ENCODE data around the gene DMRT3.
A peak's percentile ranks its signal among the peaks of the same experiment; 100 is the strongest.

The DMRT3 gene

GRCh38 chr9:970151-970996 lies 6.1 kb upstream of the DMRT3 start:
- H3K27me3 ChIP-seq (ENCODE audit: control insufficient read depth in 5 of 5, insufficient read depth in 4 of 5, low read length in 5 of 5): peaks cover 18 to 72% (median 58%) of the 10 kb centered on the region in 5 donors
- H3K27ac ChIP-seq (ENCODE audit: low read depth, low read length): no peak overlapping the region
- no peak overlapping the region for H3K9ac ChIP-seq (ENCODE audit: low read length in 5 of 5)
- no peak overlapping the region for H3K4me3 ChIP-seq (ENCODE audit: low read depth in 1 of 5, low read length in 5 of 5)
- H3K36me3 ChIP-seq (ENCODE audit: control insufficient read depth in 5 of 5, insufficient read depth in 5 of 5, low read length in 5 of 5): no peaks in the 10 kb centered on the region
- H3K4me1 ChIP-seq (ENCODE audit: control insufficient read depth in 5 of 5, insufficient read depth in 5 of 5, low read length in 5 of 5): peaks cover 0 to 48% (median 27%) of the 10 kb centered on the region in 5 donors
- no peaks in the 10 kb centered on the region for H3K9me3 ChIP-seq (ENCODE audit: control insufficient read depth in 5 of 5, low read length in 5 of 5)

GRCh38 chr9:971901-972500 lies 4.5 kb upstream of the DMRT3 start:
- Histone ChIP-seq H3K27me3 (ENCODE audit: control insufficient read depth in 5 of 5, insufficient read depth in 4 of 5, low read length in 5 of 5) (peaks cover 18 to 78% (median 63%) of the 10 kb centered on the region in 5 donors), H3K4me1 (ENCODE audit: control insufficient read depth in 5 of 5, insufficient read depth in 5 of 5, low read length in 5 of 5) (peaks cover 0 to 59% (median 34%) of the 10 kb centered on the region in 5 donors), H3K9ac (ENCODE audit: low read length in 5 of 5) (peak overlapping the region in 3 of 5 donors; percentile 11 to 71 (median 52))

GRCh38 chr9:972501-973294 lies 3.8 kb upstream of the DMRT3 start:
- peaks cover 0 to 65% (median 34%) of the 10 kb centered on the region in 5 donors for H3K4me1 ChIP-seq (ENCODE audit: control insufficient read depth in 5 of 5, insufficient read depth in 5 of 5, low read length in 5 of 5)
- H3K9ac ChIP-seq (ENCODE audit: low read length in 5 of 5): peak overlapping the region in 2 of 5 donors; percentile 52 to 71
- no peak overlapping the region for H3K27ac ChIP-seq (ENCODE audit: low read depth, low read length)
- H3K9me3 ChIP-seq (ENCODE audit: control insufficient read depth in 5 of 5, low read length in 5 of 5): no peaks in the 10 kb centered on the region
- H3K36me3 ChIP-seq (ENCODE audit: control insufficient read depth in 5 of 5, insufficient read depth in 5 of 5, low read length in 5 of 5): no peaks in the 10 kb centered on the region
- H3K27me3 ChIP-seq (ENCODE audit: control insufficient read depth in 5 of 5, insufficient read depth in 4 of 5, low read length in 5 of 5): peaks cover 18 to 78% (median 59%) of the 10 kb centered on the region in 5 donors
- peak overlapping the region; percentile 43 to 70 (median 51) for H3K4me3 ChIP-seq (ENCODE audit: low read depth in 1 of 5, low read length in 5 of 5)

More at GRCh38 chr9:971901-972500, 4.5 kb upstream of the DMRT3 start:
- Histone ChIP-seq H3K36me3 (ENCODE audit: control insufficient read depth in 5 of 5, insufficient read depth in 5 of 5, low read length in 5 of 5) (no peaks in the 10 kb centered on the region), H3K27ac (ENCODE audit: low read depth, low read length) (no peak overlapping the region), H3K9me3 (ENCODE audit: control insufficient read depth in 5 of 5, low read length in 5 of 5) (no peaks in the 10 kb centered on the region), H3K4me3 (ENCODE audit: low read depth in 1 of 5, low read length in 5 of 5) (peak overlapping the region; percentile 43 to 70 (median 51))

- Histone ChIP-seq H3K4me3 (ENCODE audit: low read depth in 1 of 5, low read length in 5 of 5) (peak overlapping the region in 1 of 5 donors; percentile 66), H3K4me1 (ENCODE audit: control insufficient read depth in 5 of 5, insufficient read depth in 5 of 5, low read length in 5 of 5) (peaks cover 0 to 66% (median 34%) of the 10 kb centered on the region in 5 donors), H3K9ac (ENCODE audit: low read length in 5 of 5) (no peak overlapping the region), H3K27ac (ENCODE audit: low read depth, low read length) (no peak overlapping the region), H3K9me3 (ENCODE audit: control insufficient read depth in 5 of 5, low read length in 5 of 5) (no peaks in the 10 kb centered on the region), H3K36me3 (ENCODE audit: control insufficient read depth in 5 of 5, insufficient read depth in 5 of 5, low read length in 5 of 5) (no peaks in the 10 kb centered on the region), H3K27me3 (ENCODE audit: control insufficient read depth in 5 of 5, insufficient read depth in 4 of 5, low read length in 5 of 5) (peaks cover 18 to 78% (median 56%) of the 10 kb centered on the region in 5 donors)
These were observed 3.1 kb upstream of the DMRT3 start for GRCh38 chr9:973295-973834.

GRCh38 chr9:974031-974995 lies 2.1 kb upstream of the DMRT3 start:
- no peak overlapping the region for H3K4me3 ChIP-seq (ENCODE audit: low read depth in 1 of 5, low read length in 5 of 5)
- no peaks in the 10 kb centered on the region for H3K9me3 ChIP-seq (ENCODE audit: control insufficient read depth in 5 of 5, low read length in 5 of 5)
- no peak overlapping the region for H3K27ac ChIP-seq (ENCODE audit: low read depth, low read length)
- no peak overlapping the region for H3K9ac ChIP-seq (ENCODE audit: low read length in 5 of 5)
- H3K27me3 ChIP-seq (ENCODE audit: control insufficient read depth in 5 of 5, insufficient read depth in 4 of 5, low read length in 5 of 5): peaks cover 18 to 81% (median 57%) of the 10 kb centered on the region in 5 donors
- peaks cover 0 to 70% (median 34%) of the 10 kb centered on the region in 5 donors for H3K4me1 ChIP-seq (ENCODE audit: control insufficient read depth in 5 of 5, insufficient read depth in 5 of 5, low read length in 5 of 5)
- H3K36me3 ChIP-seq (ENCODE audit: control insufficient read depth in 5 of 5, insufficient read depth in 5 of 5, low read length in 5 of 5): no peaks in the 10 kb centered on the region

GRCh38 chr9:974996-975739 lies 1.3 kb upstream of the DMRT3 start:
- no peaks in the 10 kb centered on the region for H3K9me3 ChIP-seq (ENCODE audit: control insufficient read depth in 5 of 5, low read length in 5 of 5)
- H3K27me3 ChIP-seq (ENCODE audit: control insufficient read depth in 5 of 5, insufficient read depth in 4 of 5, low read length in 5 of 5): peaks cover 14 to 75% (median 51%) of the 10 kb centered on the region in 5 donors
- no peak overlapping the region for H3K27ac ChIP-seq (ENCODE audit: low read depth, low read length)
- peaks cover 0 to 69% (median 30%) of the 10 kb centered on the region in 5 donors for H3K4me1 ChIP-seq (ENCODE audit: control insufficient read depth in 5 of 5, insufficient read depth in 5 of 5, low read length in 5 of 5)
- no peak overlapping the region for H3K9ac ChIP-seq (ENCODE audit: low read length in 5 of 5)
- H3K36me3 ChIP-seq (ENCODE audit: control insufficient read depth in 5 of 5, insufficient read depth in 5 of 5, low read length in 5 of 5): no peaks in the 10 kb centered on the region
- H3K4me3 ChIP-seq (ENCODE audit: low read depth in 1 of 5, low read length in 5 of 5): no peak overlapping the region

- Histone ChIP-seq H3K36me3 (ENCODE audit: control insufficient read depth in 5 of 5, insufficient read depth in 5 of 5, low read length in 5 of 5) (no peaks in the 10 kb centered on the region), H3K27ac (ENCODE audit: low read depth, low read length) (no peak overlapping the region), H3K27me3 (ENCODE audit: control insufficient read depth in 5 of 5, insufficient read depth in 4 of 5, low read length in 5 of 5) (peaks cover 9 to 72% (median 47%) of the 10 kb centered on the region in 5 donors), H3K9ac (ENCODE audit: low read length in 5 of 5) (peak overlapping the region in 3 of 5 donors; percentile 6 to 52 (median 30)), H3K9me3 (ENCODE audit: control insufficient read depth in 5 of 5, low read length in 5 of 5) (no peaks in the 10 kb centered on the region), H3K4me3 (ENCODE audit: low read depth in 1 of 5, low read length in 5 of 5) (peak overlapping the region; percentile 50 to 73 (median 56)), H3K4me1 (ENCODE audit: control insufficient read depth in 5 of 5, insufficient read depth in 5 of 5, low read length in 5 of 5) (peaks cover 0 to 66% (median 30%) of the 10 kb centered on the region in 5 donors)
These were observed 656 bp upstream of the DMRT3 start for GRCh38 chr9:975740-976257.

- H3K27ac ChIP-seq (ENCODE audit: low read depth, low read length): peak overlapping the region; percentile 55
- peaks cover 0 to 64% (median 36%) of the 10 kb centered on the region in 5 donors for H3K4me1 ChIP-seq (ENCODE audit: control insufficient read depth in 5 of 5, insufficient read depth in 5 of 5, low read length in 5 of 5)
- H3K36me3 ChIP-seq (ENCODE audit: control insufficient read depth in 5 of 5, insufficient read depth in 5 of 5, low read length in 5 of 5): no peaks in the 10 kb centered on the region
- H3K4me3 ChIP-seq (ENCODE audit: low read depth in 1 of 5, low read length in 5 of 5): peak overlapping the region; percentile 52 to 73 (median 67)
- H3K9ac ChIP-seq (ENCODE audit: low read length in 5 of 5): peak overlapping the region in 4 of 5 donors; percentile 6 to 57 (median 34)
- peaks cover 5 to 72% (median 45%) of the 10 kb centered on the region in 5 donors for H3K27me3 ChIP-seq (ENCODE audit: control insufficient read depth in 5 of 5, insufficient read depth in 4 of 5, low read length in 5 of 5)
- no peaks in the 10 kb centered on the region for H3K9me3 ChIP-seq (ENCODE audit: control insufficient read depth in 5 of 5, low read length in 5 of 5)
These were observed 735 bp downstream of the DMRT3 start for GRCh38 chr9:976943-977837.
